CD4-positive, alpha-beta T cell (primary cell): ENCODE measurements around the gene TTLL4. TPM values are rescaled to one million over a fixed set of nuclear protein-coding genes. Genes with fewer than 3 reads are reported as not detected.

ENCODE experiments used
- ATAC-seq: fragments of 200-7000 bp; cut with Tn5 transposase; one replicate; pipeline ENCODE4 v1.10.0; 2022; ENCODE audit warnings: mild to moderate bottlenecking; ENCODE audit not compliant: poor library complexity
- CTCF ChIA-PET: fragments of 350-600 bp; sonication (Branson Sonifier 250); formaldehyde crosslinking; loops from one replicate; lab custom pipeline; 2021; ENCODE audit warnings: antibody characterized with exemption, inconsistent platforms; lab: Charles Lee
- POLR2A ChIA-PET: fragments of 350-600 bp; sonication (Branson Sonifier 250); formaldehyde crosslinking; loops from one replicate; lab custom pipeline; 2021; ENCODE audit warnings: antibody characterized with exemption, inconsistent platforms; lab: Charles Lee
- DNase-seq, 14 experiments: peaks; one replicate each; pipeline ENCODE4 v3.0.0-alpha.2; 2013 to 2020; ENCODE audit warnings: mixed read lengths in 2 of 14
- H3K27ac ChIP-seq, 2 donors: one replicate each; pipeline versions ENCODE4 v1.5.1 to v1.7.0; 2013; ENCODE audit warnings: low read length in 2 of 2, low read depth in 1 of 2, mild to moderate bottlenecking in 1 of 2
- H3K27me3 ChIP-seq, 2 experiments: 1 replicate in 1 of 2; 2 replicates in 1 of 2; pipeline versions ENCODE4 v1.6.1 to v1.7.0; 2013; ENCODE audit warnings: low read length in 2 of 2, control low read depth in 1 of 2, mild to moderate bottlenecking in 1 of 2, moderate library complexity in 1 of 2; ENCODE audit not compliant: insufficient read depth in 2 of 2, control insufficient read depth in 1 of 2
- H3K36me3 ChIP-seq: one replicate; pipeline ENCODE4 v1.6.1; 2013; ENCODE audit warnings: low read length, control low read depth; ENCODE audit not compliant: insufficient read depth
- H3K4me1 ChIP-seq: one replicate; pipeline ENCODE4 v1.6.1; 2013; ENCODE audit warnings: low read length, control low read depth; ENCODE audit not compliant: insufficient read depth
- H3K4me3 ChIP-seq: one replicate; pipeline ENCODE4 v1.5.1; 2013; ENCODE audit warnings: mild to moderate bottlenecking, low read length, moderate library complexity
- H3K9me3 ChIP-seq, 2 experiments: 1 replicate in 1 of 2; 2 replicates in 1 of 2; pipeline versions ENCODE4 v1.6.1 to v1.7.0; 2013; ENCODE audit warnings: low read length in 2 of 2, mild to moderate bottlenecking in 2 of 2, control low read depth in 1 of 2, moderate library complexity in 1 of 2; ENCODE audit not compliant: control insufficient read depth in 1 of 2, insufficient read depth in 1 of 2
- H3K27ac Mint-ChIP-seq: one replicate; pipeline ENCODE4 v1.8.0; 2020; ENCODE audit warnings: mixed read lengths
- H3K27me3 Mint-ChIP-seq: one replicate; pipeline ENCODE4 v1.8.0; 2021; ENCODE audit warnings: mixed read lengths
- H3K36me3 Mint-ChIP-seq: one replicate; pipeline ENCODE4 v1.8.0; 2021; ENCODE audit warnings: low read depth, mixed read lengths
- H3K4me1 Mint-ChIP-seq: one replicate; pipeline ENCODE4 v1.8.0; 2021; ENCODE audit warnings: low read depth, mixed read lengths
- H3K4me3 Mint-ChIP-seq: one replicate; pipeline ENCODE4 v1.8.0; 2020; ENCODE audit warnings: mild to moderate bottlenecking, mixed read lengths
- H3K9me3 Mint-ChIP-seq: one replicate; pipeline ENCODE4 v1.8.0; 2020; ENCODE audit warnings: mixed read lengths
- intact Hi-C, 2 experiments: fragments of 100-400 bp; cut with DNase I in 1 of 2; cut with micrococcal nuclease in 1 of 2; formaldehyde crosslinking; loops; one replicate each; pipeline versions ENCODE4 v1.15.1 to v1.9.0; 2023 to 2025; cut with DNase I, micrococcal nuclease
- total RNA-seq, 174 experiments: library from RNA in 2 of 174; stranded (reverse) in 2 of 174; gene quantifications; one replicate each; pipeline ENCODE4 v1.2.3 and lab custom pipeline; 2021 to 2026
- TF ChIP-seq, protein P1 (sequence below): fragments of 200-600 bp; IDR thresholded peaks from one replicate; pipeline ENCODE4 v1.8.0; 2022; ENCODE audit warnings: antibody characterized with exemption, mild to moderate bottlenecking

Gene TTLL4
- total RNA-seq, 2 experiments from 2014 or later, result 7.3 to 10.8 TPM

DNA sequence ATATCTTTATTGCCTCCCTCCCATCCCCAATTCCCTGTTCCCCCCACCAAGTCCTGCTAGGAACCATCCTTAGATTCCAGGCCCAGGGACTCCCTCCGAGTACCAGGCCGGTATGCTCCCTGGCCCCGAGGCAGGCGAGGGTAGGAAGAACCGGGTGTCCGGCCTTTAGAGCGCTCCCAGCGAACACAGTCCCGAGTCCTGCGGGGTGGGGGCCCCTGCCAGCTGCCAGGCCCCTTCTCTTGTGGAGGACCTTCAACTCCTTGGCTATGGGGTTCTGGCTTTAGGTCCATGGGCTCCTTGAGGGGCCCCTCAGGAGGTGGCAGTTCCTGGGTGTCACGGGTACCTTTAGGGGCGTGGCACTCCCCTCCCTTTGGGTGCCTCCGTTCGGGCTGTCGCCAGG is 46.7 kb upstream of the TTLL4 start:
- H3K9me3 Mint-ChIP-seq, result no peaks in the 10 kb centered on the region
- H3K4me1 Mint-ChIP-seq, result peaks cover 15% of the 10 kb centered on the region
- Histone ChIP-seq H3K4me1 (peaks cover 8% of the 10 kb centered on the region), H3K4me3 (no peak overlapping the region), H3K9me3 (no peaks in the 10 kb centered on the region), H3K27me3 (no peaks in the 10 kb centered on the region), H3K27ac (no peak overlapping the region), H3K36me3 (peaks cover 70% of the 10 kb centered on the region)
- no peak overlapping the region for H3K27ac Mint-ChIP-seq
- POLR2A ChIA-PET, result no interaction called here
- CTCF ChIA-PET, result no interaction called here
- H3K36me3 Mint-ChIP-seq, result peaks cover 89% of the 10 kb centered on the region
- H3K27me3 Mint-ChIP-seq, result no peaks in the 10 kb centered on the region
- intact Hi-C loops, result no loop called here
- DNase-seq (no peak), ATAC-seq (no peak)
- no peak overlapping the region for H3K4me3 Mint-ChIP-seq
- TF ChIP-seq, protein P1, sequence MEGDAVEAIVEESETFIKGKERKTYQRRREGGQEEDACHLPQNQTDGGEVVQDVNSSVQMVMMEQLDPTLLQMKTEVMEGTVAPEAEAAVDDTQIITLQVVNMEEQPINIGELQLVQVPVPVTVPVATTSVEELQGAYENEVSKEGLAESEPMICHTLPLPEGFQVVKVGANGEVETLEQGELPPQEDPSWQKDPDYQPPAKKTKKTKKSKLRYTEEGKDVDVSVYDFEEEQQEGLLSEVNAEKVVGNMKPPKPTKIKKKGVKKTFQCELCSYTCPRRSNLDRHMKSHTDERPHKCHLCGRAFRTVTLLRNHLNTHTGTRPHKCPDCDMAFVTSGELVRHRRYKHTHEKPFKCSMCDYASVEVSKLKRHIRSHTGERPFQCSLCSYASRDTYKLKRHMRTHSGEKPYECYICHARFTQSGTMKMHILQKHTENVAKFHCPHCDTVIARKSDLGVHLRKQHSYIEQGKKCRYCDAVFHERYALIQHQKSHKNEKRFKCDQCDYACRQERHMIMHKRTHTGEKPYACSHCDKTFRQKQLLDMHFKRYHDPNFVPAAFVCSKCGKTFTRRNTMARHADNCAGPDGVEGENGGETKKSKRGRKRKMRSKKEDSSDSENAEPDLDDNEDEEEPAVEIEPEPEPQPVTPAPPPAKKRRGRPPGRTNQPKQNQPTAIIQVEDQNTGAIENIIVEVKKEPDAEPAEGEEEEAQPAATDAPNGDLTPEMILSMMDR, result no peak

DNA sequence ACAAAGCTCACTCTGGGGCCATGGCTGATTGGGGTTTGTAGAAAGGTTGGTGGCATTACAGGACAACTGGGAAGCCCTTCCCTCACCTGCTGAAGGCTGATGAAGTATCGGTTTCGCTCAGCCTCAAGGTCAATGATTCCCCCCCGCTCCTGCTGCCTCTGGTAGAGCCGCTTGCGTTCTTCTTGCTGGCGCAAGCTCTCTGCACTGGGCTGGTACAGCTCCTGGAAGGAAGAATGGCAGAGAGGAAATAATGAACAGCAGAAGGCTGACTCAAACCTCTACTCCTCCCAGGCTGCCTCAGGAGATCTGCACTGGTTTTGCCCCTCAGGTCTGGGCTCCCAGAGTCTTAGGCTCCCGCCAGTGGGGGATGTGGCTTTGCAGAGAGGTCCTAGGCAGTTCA is 46.0 kb upstream of the TTLL4 start:
- POLR2A ChIA-PET, result no interaction called here
- no peak overlapping the region for H3K4me3 Mint-ChIP-seq
- no peaks in the 10 kb centered on the region for H3K27me3 Mint-ChIP-seq
- peaks cover 74% of the 10 kb centered on the region for H3K36me3 ChIP-seq
- H3K4me1 ChIP-seq, result peaks cover 6% of the 10 kb centered on the region
- TF ChIP-seq, protein P1, result no peak
- H3K27ac ChIP-seq, result no peak overlapping the region
- intact Hi-C loops, result no loop called here
- H3K4me3 ChIP-seq, result no peak overlapping the region
- DNase-seq (no peak), ATAC-seq (no peak)
- H3K9me3 ChIP-seq, result no peaks in the 10 kb centered on the region
- no peak overlapping the region for H3K27ac Mint-ChIP-seq
- peaks cover 88% of the 10 kb centered on the region for H3K36me3 Mint-ChIP-seq
- peaks cover 9% of the 10 kb centered on the region for H3K4me1 Mint-ChIP-seq
- H3K27me3 ChIP-seq, result no peaks in the 10 kb centered on the region
- CTCF ChIA-PET, result no interaction called here
- H3K9me3 Mint-ChIP-seq, result no peaks in the 10 kb centered on the region

DNA sequence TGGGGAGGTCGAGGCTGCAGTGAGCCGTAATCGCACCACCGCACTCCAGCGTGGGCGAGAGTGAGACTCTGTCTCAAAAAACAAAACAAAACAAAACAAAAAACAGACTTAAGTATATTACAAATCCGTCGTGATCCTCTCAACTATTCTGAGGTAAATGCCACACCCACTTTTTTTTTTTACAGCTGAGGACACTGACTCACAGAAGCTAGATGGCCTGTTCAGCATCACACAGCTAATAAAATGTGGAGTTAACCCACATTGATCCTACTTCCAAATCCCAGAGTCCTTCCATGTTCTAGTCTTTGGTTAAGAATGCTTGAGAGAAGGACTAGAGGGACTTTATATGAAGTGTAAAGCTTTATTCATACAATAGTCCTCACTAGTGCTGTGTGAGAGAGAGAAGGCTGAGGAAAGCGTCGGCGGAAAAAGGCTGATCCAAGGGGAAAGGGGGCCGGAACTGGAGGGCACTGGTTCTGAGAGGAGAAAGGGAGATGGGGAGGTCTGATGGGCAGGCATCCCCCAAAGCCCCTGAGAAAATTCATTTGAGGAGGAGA is 39.5 kb upstream of the TTLL4 start:
- Mint-ChIP-seq H3K4me1 (peaks cover 25% of the 10 kb centered on the region), H3K4me3 (peak overlapping the region; percentile 98), H3K27ac (peak overlapping the region; percentile 96), H3K36me3 (peaks cover 44% of the 10 kb centered on the region), H3K27me3 (no peaks in the 10 kb centered on the region), H3K9me3 (no peaks in the 10 kb centered on the region)
- intact Hi-C loops, result loop anchor here (1.0 to 5.0 kb wide), 4 partner anchors 11 to 104 kb away; partner anchors contain the start of genes BCS1L (in 1 of the 2), CNOT9 (in 1 of the 2), TTLL4 (in 1 of the 2) and USP37 (in 1 of the 2)
- H3K4me1 ChIP-seq, result peaks cover 17% of the 10 kb centered on the region
- no peak for ATAC-seq
- POLR2A ChIA-PET, result interaction anchor here (0.9 to 4.5 kb wide), 5 partner anchors 11 to 608 kb away, joined by 4 to 84 read pairs (median 6); partner anchors contain the start of genes AAMP, BCS1L, DNAJB2 and PNKD
- DNase-seq, result no peak
- peak overlapping the region; percentile 81 for H3K4me3 ChIP-seq
- peaks cover 29% of the 10 kb centered on the region for H3K36me3 ChIP-seq
- H3K27ac ChIP-seq, result peak overlapping the region; percentile 54 to 81
- H3K27me3 ChIP-seq, result no peaks in the 10 kb centered on the region
- CTCF ChIA-PET, result interaction anchor here (1.5 to 4.2 kb wide), 3 partner anchors 12 to 176 kb away, joined by 8 to 20 read pairs (median 12); partner anchors contain the start of genes BCS1L, TTLL4 and ZNF142
- no peaks in the 10 kb centered on the region for H3K9me3 ChIP-seq
- TF ChIP-seq, protein P1, result no peak
